Chondrocyte (in vitro differentiated cells): Measurements from ENCODE around the gene CSNK1A1. TPM values are rescaled to one million over a fixed set of nuclear protein-coding genes. Genes with fewer than 3 reads are reported as not detected.

ENCODE experiments used
- DNase-seq: peaks from one replicate; pipeline ENCODE4 v3.0.0; 2021; ENCODE audit warnings: mixed read lengths, low spot score
- H3K27ac Mint-ChIP-seq: one replicate; pipeline ENCODE4 v1.8.0; 2021; ENCODE audit warnings: mild to moderate bottlenecking, moderate library complexity, mixed read lengths; ENCODE audit not compliant: unreplicated experiment
- H3K27me3 Mint-ChIP-seq: 2 replicates; pipeline ENCODE4 v1.8.0; 2021; ENCODE audit warnings: low read depth, mixed read lengths
- H3K36me3 Mint-ChIP-seq: 2 replicates; pipeline ENCODE4 v1.8.0; 2021; ENCODE audit warnings: low read depth, mixed read lengths
- H3K4me1 Mint-ChIP-seq: 2 replicates; pipeline ENCODE4 v1.8.0; 2021; ENCODE audit warnings: low read depth, mild to moderate bottlenecking, mixed read lengths
- H3K4me3 Mint-ChIP-seq: one replicate; pipeline ENCODE4 v1.8.0; 2021; ENCODE audit warnings: mild to moderate bottlenecking, moderate library complexity, mixed read lengths; ENCODE audit not compliant: unreplicated experiment
- H3K9me3 Mint-ChIP-seq: 2 replicates; pipeline ENCODE4 v1.8.0; 2021; ENCODE audit warnings: low read depth, mixed read lengths
- CTCF ChIP-seq: fragments of 200-600 bp; sonication (generic); IDR thresholded peaks from 2 replicates; pipeline ENCODE4 v1.5.0; 2021; ENCODE audit warnings: antibody characterized with exemption, mild to moderate bottlenecking, moderate library complexity
- total RNA-seq: library from RNA; stranded (reverse); gene quantifications from 3 replicates; pipeline ENCODE4 v1.2.1, GENCODE V29; 2021

The CSNK1A1 gene
- total RNA-seq, 1 donor from 2014 or later = 214 TPM

GRCh38 chr5:149442563-149443182 lies 108.6 kb downstream of the CSNK1A1 start:
- H3K4me1 Mint-ChIP-seq = peaks cover 44% of the 10 kb centered on the region
- TF ChIP-seq CTCF = peak; percentile 92
- H3K4me3 Mint-ChIP-seq = no peak overlapping the region
- H3K36me3 Mint-ChIP-seq = no peaks in the 10 kb centered on the region
- no peaks in the 10 kb centered on the region for H3K9me3 Mint-ChIP-seq
- H3K27ac Mint-ChIP-seq = peak overlapping the region; percentile 33
- no peaks in the 10 kb centered on the region for H3K27me3 Mint-ChIP-seq
- no peak for DNase-seq

Other genes starting within 250 kb of the CSNK1A1 start
- 13.2 to 27.3 TPM (median 25.5 TPM) in 3 replicates for gene GRPEL2, start 205.9 kb downstream of the CSNK1A1 start, total RNA-seq
- 7.1 to 11.1 TPM (median 7.3 TPM) in 3 replicates for gene PCYOX1L, start 193.4 kb downstream of the CSNK1A1 start, total RNA-seq
- 1.1 to 4.6 TPM (median 3.4 TPM) in 3 replicates for gene IL17B, start 172.1 kb downstream of the CSNK1A1 start, total RNA-seq
- gene ARHGEF37, start 30.1 kb upstream of the CSNK1A1 start, total RNA-seq = 5.8 to 16.8 TPM (median 6.0 TPM) in 3 replicates
- 1.9 to 2.8 TPM (median 1.9 TPM) in 3 replicates for gene PPARGC1B, start 178.9 kb upstream of the CSNK1A1 start, total RNA-seq